Fibroblast of lung (primary cell): ENCODE results near the gene RBP4. TPM values are rescaled to one million over a fixed set of nuclear protein-coding genes. Genes with fewer than 3 reads are reported as not detected.

Experiments
- DNase-seq, 2 donors: peaks; one replicate each; pipeline versions ENCODE4 v3.0.0 to v3.0.0-alpha.2; 2010; ENCODE audit warnings: low read depth in 2 of 2
- H2AFZ ChIP-seq: 2 replicates; pipeline ENCODE4 v1.5.1; 2012; ENCODE audit warnings: low read length, control low read depth, inconsistent platforms
- H3K27ac ChIP-seq: 2 replicates; pipeline ENCODE4 v1.5.1; 2011; ENCODE audit warnings: low read length, control low read depth; ENCODE audit not compliant: insufficient read depth
- H3K27me3 ChIP-seq: 2 replicates; pipeline ENCODE4 v1.5.1; 2011; ENCODE audit warnings: mild to moderate bottlenecking, low read length; ENCODE audit not compliant: control insufficient read depth, insufficient read depth
- H3K36me3 ChIP-seq: 2 replicates; pipeline ENCODE4 v1.5.1; 2011; ENCODE audit warnings: low read length; ENCODE audit not compliant: control insufficient read depth, insufficient read depth
- H3K4me1 ChIP-seq: 2 replicates; pipeline ENCODE4 v1.5.1; 2011; ENCODE audit warnings: low read length; ENCODE audit not compliant: control insufficient read depth, insufficient read depth; ENCODE audit errors: extremely low read depth
- H3K4me2 ChIP-seq: 2 replicates; pipeline ENCODE4 v1.5.1; 2011; ENCODE audit warnings: low read length, control low read depth; ENCODE audit not compliant: insufficient read depth; ENCODE audit errors: extremely low read depth
- H3K4me3 ChIP-seq, 4 experiments: fragments of 200-600 bp in 1 of 4; sonication (generic) in 1 of 4; replicated peaks in 1 of 4; 2 replicates each; pipeline ENCODE4 v1.5.1; 2011 to 2016; ENCODE audit warnings: low read length in 4 of 4, low read depth in 3 of 4, mild to moderate bottlenecking in 3 of 4, control low read depth in 2 of 4, inconsistent platforms in 1 of 4, mixed read lengths in 1 of 4; ENCODE audit not compliant: insufficient read depth in 1 of 4; ENCODE audit errors: control extremely low read depth in 1 of 4
- H3K79me2 ChIP-seq: 2 replicates; pipeline ENCODE4 v1.5.1; 2012; ENCODE audit warnings: mild to moderate bottlenecking, low read length, inconsistent platforms; ENCODE audit not compliant: control insufficient read depth, insufficient read depth
- H3K9ac ChIP-seq: 2 replicates; pipeline ENCODE4 v1.5.1; 2011; ENCODE audit warnings: mild to moderate bottlenecking, low read length, control low read depth; ENCODE audit not compliant: insufficient read depth
- H3K9me3 ChIP-seq: 2 replicates; pipeline ENCODE4 v1.5.1; 2012; ENCODE audit warnings: low read depth, low read length; ENCODE audit not compliant: control insufficient read depth, insufficient read depth
- H4K20me1 ChIP-seq: 2 replicates; pipeline ENCODE4 v1.5.1; 2011; ENCODE audit warnings: low read length; ENCODE audit not compliant: control insufficient read depth, insufficient read depth; ENCODE audit errors: extremely low read depth
- EZH2 ChIP-seq: IDR thresholded peaks from 2 replicates; pipeline ENCODE4 v1.5.1; 2012; ENCODE audit warnings: low read length, control low read depth, mild to moderate bottlenecking; ENCODE audit errors: missing control alignments
- polyA plus RNA-seq, 2 donors: library from polyadenylated mRNA; depleted of rRNA in 1 of 2; stranded (reverse) in 1 of 2; unstranded in 1 of 2; fragments of >200 nt; gene quantifications; 2 replicates each; pipeline ENCODE4 v1.2.1, GENCODE V29; 2011 to 2012; ENCODE audit warnings: missing spikeins in 1 of 2
- total RNA-seq: library from RNA; depleted of rRNA; stranded (reverse); fragments of >200 nt; gene quantifications from 2 replicates; pipeline ENCODE4 v1.2.1, GENCODE V29; 2014
- TF ChIP-seq, protein P1 (sequence below), 2 donors: IDR thresholded peaks in 1 of 2; conservative IDR thresholded peaks in 1 of 2; 1 replicate in 1 of 2; 2 replicates in 1 of 2; pipeline ENCODE4 v1.5.1; 2011 to 2012; ENCODE audit warnings: low read length in 2 of 2, control low read depth in 1 of 2, inconsistent platforms in 1 of 2, low read depth in 1 of 2, mild to moderate bottlenecking in 1 of 2

RBP4 gene
- total and polyA plus RNA-seq, 2 donors (not counting 1 experiment from before 2014, with no cell fraction given): 0.28 TPM; not detected in 1

DNA sequence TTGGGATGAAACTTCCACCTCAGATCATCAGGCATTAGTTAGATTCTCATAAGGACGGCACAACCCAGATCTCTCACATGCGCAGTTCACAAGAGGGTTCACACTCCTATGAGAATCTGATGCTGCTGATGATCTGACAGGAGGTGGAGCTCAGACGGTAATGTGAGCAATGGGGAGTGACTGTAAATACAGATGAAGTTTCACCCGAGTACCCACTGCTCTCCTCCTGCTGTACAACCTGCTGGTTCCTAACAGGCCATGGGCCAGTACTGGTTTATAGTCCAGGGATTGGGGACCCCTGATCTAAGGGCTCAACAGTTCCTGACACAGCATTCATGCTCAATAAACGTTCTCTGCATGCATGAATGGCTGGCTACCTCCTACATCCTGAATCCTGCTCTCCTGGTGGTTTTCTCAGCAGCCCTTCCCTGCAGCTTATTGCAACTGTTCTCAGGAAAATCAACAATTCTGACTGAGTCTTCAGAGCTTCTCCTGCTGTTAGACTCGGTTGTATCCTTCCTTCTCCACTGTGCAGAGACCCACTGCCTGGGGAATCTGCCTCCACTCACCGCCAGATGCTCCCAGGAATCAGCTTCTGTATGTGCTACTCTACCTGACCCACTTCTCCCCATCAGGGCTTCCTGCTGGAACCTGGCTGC, 28.7 kb upstream of the RBP4 start:
- no peak overlapping the region for H3K4me3 ChIP-seq
- H2AFZ ChIP-seq: no peak overlapping the region
- no peaks in the 10 kb centered on the region for H3K79me2 ChIP-seq
- H3K4me1 ChIP-seq: no peaks in the 10 kb centered on the region
- no peak overlapping the region for H3K27ac ChIP-seq
- H3K9ac ChIP-seq: no peak overlapping the region
- no peak overlapping the region for H3K4me2 ChIP-seq
- no peak for DNase-seq
- H3K27me3 ChIP-seq: peaks cover 2% of the 10 kb centered on the region
- no peaks in the 10 kb centered on the region for H3K36me3 ChIP-seq
- H3K9me3 ChIP-seq: no peaks in the 10 kb centered on the region
- TF ChIP-seq EZH2: no peak
- TF ChIP-seq, protein P1, sequence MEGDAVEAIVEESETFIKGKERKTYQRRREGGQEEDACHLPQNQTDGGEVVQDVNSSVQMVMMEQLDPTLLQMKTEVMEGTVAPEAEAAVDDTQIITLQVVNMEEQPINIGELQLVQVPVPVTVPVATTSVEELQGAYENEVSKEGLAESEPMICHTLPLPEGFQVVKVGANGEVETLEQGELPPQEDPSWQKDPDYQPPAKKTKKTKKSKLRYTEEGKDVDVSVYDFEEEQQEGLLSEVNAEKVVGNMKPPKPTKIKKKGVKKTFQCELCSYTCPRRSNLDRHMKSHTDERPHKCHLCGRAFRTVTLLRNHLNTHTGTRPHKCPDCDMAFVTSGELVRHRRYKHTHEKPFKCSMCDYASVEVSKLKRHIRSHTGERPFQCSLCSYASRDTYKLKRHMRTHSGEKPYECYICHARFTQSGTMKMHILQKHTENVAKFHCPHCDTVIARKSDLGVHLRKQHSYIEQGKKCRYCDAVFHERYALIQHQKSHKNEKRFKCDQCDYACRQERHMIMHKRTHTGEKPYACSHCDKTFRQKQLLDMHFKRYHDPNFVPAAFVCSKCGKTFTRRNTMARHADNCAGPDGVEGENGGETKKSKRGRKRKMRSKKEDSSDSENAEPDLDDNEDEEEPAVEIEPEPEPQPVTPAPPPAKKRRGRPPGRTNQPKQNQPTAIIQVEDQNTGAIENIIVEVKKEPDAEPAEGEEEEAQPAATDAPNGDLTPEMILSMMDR (conservative IDR thresholded peaks at IDR 0.05 in 1 of 2, IDR thresholded peaks at IDR 0.05 in 1 of 2; ENCODE audit: low read depth in 1 of 2, low read length in 2 of 2): no peak
- H4K20me1 ChIP-seq: no peaks in the 10 kb centered on the region

- Histone ChIP-seq H3K9me3 (no peaks in the 10 kb centered on the region), H3K27me3 (peaks cover 4% of the 10 kb centered on the region), H3K4me3 (no peak overlapping the region)
Measured at GRCh38 chr10:93628858-93629257, 27.8 kb upstream of the RBP4 start.

GRCh38 chr10:93622942-93623341, 21.9 kb upstream of the RBP4 start:
- Histone ChIP-seq H3K36me3 (no peaks in the 10 kb centered on the region), H3K4me2 (no peak overlapping the region), H2AFZ (no peak overlapping the region), H3K9ac (no peak overlapping the region), H3K27me3 (peaks cover 6% of the 10 kb centered on the region), H3K4me3 (no peak overlapping the region), H4K20me1 (no peaks in the 10 kb centered on the region), H3K4me1 (no peaks in the 10 kb centered on the region), H3K9me3 (no peaks in the 10 kb centered on the region), H3K27ac (no peak overlapping the region), H3K79me2 (no peaks in the 10 kb centered on the region)
- no peak for TF ChIP-seq EZH2
- TF ChIP-seq, protein P1 (conservative IDR thresholded peaks at IDR 0.05 in 1 of 2, IDR thresholded peaks at IDR 0.05 in 1 of 2; ENCODE audit: low read depth in 1 of 2, low read length in 2 of 2): no peak
- DNase-seq: no peak

More at GRCh38 chr10:93628858-93629257, 27.8 kb upstream of the RBP4 start:
- Histone ChIP-seq H3K27ac (no peak overlapping the region), H3K4me1 (no peaks in the 10 kb centered on the region), H4K20me1 (no peaks in the 10 kb centered on the region), H2AFZ (no peak overlapping the region), H3K9ac (no peak overlapping the region), H3K79me2 (no peaks in the 10 kb centered on the region), H3K36me3 (no peaks in the 10 kb centered on the region), H3K4me2 (no peak overlapping the region)
- no peak for DNase-seq
- TF ChIP-seq, protein P1 (conservative IDR thresholded peaks at IDR 0.05 in 1 of 2, IDR thresholded peaks at IDR 0.05 in 1 of 2; ENCODE audit: low read depth in 1 of 2, low read length in 2 of 2): no peak
- TF ChIP-seq EZH2: no peak
